ENCODE measurements around the gene ALKBH2.

ALKBH2 gene

DNA sequence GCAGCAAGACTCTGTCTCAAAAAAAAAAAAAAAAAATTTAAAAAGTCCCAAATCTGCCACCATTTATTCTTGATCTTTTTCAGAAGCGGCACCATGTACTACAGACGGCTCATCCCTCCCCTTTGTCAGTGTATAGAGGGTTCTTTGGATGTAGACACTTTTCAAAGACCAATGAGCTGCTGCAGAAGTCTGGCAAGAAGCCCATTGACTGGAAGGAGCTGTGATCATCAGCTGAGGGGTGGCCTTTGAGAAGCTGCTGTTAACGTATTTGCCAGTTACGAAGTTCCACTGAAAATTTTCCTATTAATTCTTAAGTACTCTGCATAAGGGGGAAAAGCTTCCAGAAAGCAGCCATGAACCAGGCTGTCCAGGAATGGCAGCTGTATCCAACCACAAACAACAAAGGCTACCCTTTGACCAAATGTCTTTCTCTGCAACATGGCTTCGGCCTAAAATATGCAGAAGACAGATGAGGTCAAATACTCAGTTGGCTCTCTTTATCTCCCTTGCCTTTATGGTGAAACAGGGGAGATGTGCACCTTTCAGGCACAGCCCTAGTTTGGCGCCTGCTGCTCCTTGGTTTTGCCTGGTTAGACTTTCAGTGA is 16.6 kb upstream of the ALKBH2 start:
- no peak overlapping the region for H3K27ac ChIP-seq
- H3K4me2 ChIP-seq = no peak overlapping the region
- no peaks in the 10 kb centered on the region for H3K27me3 ChIP-seq
- H3K4me1 ChIP-seq = peaks cover 0 to 12% (median 11%) of the 10 kb centered on the region in 10 experiments; a peak in 14 of 20 replicates
- H3K4me3 ChIP-seq = no peak overlapping the region
- peaks cover 0 to 15% (median 7%) of the 10 kb centered on the region in 11 experiments; a peak in 6 of 22 replicates for H4K20me1 ChIP-seq
- H3K9me3 ChIP-seq (replicated peaks in 1 of 11) = no peaks in the 10 kb centered on the region
- TF ChIP-seq Cebpa-rat (IDR thresholded peaks at IDR 0.05) = no peak; a peak in 1 of 22 replicates
- H3K9ac ChIP-seq = no peak overlapping the region
- H3K36me3 ChIP-seq = peaks cover 26 to 66% (median 54%) of the 10 kb centered on the region in 11 experiments

GRCh38 chr12:109105176-109105575 is 11.9 kb upstream of the ALKBH2 start:
- Histone ChIP-seq H3K27me3 (no peaks in the 10 kb centered on the region), H3K9ac (no peak overlapping the region), H4K20me1 (peaks cover 0 to 34% (median 10%) of the 10 kb centered on the region in 11 experiments; a peak in 8 of 22 replicates), H3K27ac (no peak overlapping the region), H3K36me3 (peaks cover 52 to 100% (median 96%) of the 10 kb centered on the region in 11 experiments), H3K4me2 (no peak overlapping the region), H3K4me1 (peaks cover 0 to under 1% (median under 1%) of the 10 kb centered on the region in 10 experiments; a peak in 3 of 20 replicates), H3K9me3 (replicated peaks in 1 of 11) (no peaks in the 10 kb centered on the region), H3K4me3 (no peak overlapping the region)
- TF ChIP-seq Cebpa-rat (IDR thresholded peaks at IDR 0.05) = no peak

GRCh38 chr12:109102491-109102890 is 9.2 kb upstream of the ALKBH2 start:
- no peak overlapping the region for H3K27ac ChIP-seq
- no peaks in the 10 kb centered on the region for H3K27me3 ChIP-seq
- peaks cover 39 to 90% (median 79%) of the 10 kb centered on the region in 11 experiments for H3K36me3 ChIP-seq
- H3K9ac ChIP-seq = no peak overlapping the region
- H4K20me1 ChIP-seq = peaks cover 0 to 34% (median 14%) of the 10 kb centered on the region in 11 experiments; a peak in 9 of 22 replicates
- H3K4me2 ChIP-seq = no peak overlapping the region
- H3K9me3 ChIP-seq (replicated peaks in 1 of 11) = no peaks in the 10 kb centered on the region
- no peak overlapping the region for H3K4me3 ChIP-seq
- peaks cover 14 to 20% (median 17%) of the 10 kb centered on the region in 10 experiments; a peak in 19 of 20 replicates for H3K4me1 ChIP-seq
- TF ChIP-seq Cebpa-rat (IDR thresholded peaks at IDR 0.05) = no peak

DNA sequence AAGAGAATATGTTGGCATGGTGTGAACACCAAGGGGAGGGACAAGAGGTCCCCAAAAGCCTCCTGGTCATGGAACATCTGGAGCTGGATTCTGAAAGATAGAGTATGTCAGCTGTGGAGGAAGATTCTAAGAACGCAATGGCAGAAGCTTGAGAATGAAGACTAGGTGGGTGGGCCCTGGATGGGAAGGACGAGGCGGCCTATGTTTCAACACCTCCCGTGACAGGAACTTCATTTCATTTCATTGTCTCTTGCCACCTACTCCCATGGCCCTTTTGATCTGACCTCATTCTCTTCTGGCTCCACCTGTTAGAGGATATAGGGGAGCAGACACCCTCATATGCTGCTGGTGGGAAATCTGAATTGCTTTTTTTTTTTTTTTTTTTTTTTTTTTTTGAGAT is 7.5 kb upstream of the ALKBH2 start:
- peaks cover 15 to 32% (median 26%) of the 10 kb centered on the region in 10 experiments; a peak in 19 of 20 replicates for H3K4me1 ChIP-seq
- no peak overlapping the region for H3K4me2 ChIP-seq
- H3K9me3 ChIP-seq (replicated peaks in 1 of 11) = no peaks in the 10 kb centered on the region
- peaks cover 0 to 28% (median 9%) of the 10 kb centered on the region in 11 experiments; a peak in 9 of 22 replicates for H4K20me1 ChIP-seq
- no peak overlapping the region for H3K27ac ChIP-seq
- no peak overlapping the region for H3K9ac ChIP-seq
- peaks cover 28 to 72% (median 63%) of the 10 kb centered on the region in 11 experiments for H3K36me3 ChIP-seq
- no peak overlapping the region for H3K4me3 ChIP-seq
- TF ChIP-seq Cebpa-rat (IDR thresholded peaks at IDR 0.05) = no peak
- no peaks in the 10 kb centered on the region for H3K27me3 ChIP-seq

- peak overlapping the region; percentile 70 to 89 (median 86); a peak in 16 of 22 replicates for H3K9ac ChIP-seq
- H3K36me3 ChIP-seq = peaks cover 16 to 60% (median 51%) of the 10 kb centered on the region in 11 experiments
- no peaks in the 10 kb centered on the region for H3K9me3 ChIP-seq (replicated peaks in 1 of 11)
- TF ChIP-seq Cebpa-rat (IDR thresholded peaks at IDR 0.05) = no peak
- no peaks in the 10 kb centered on the region for H3K27me3 ChIP-seq
- H3K4me3 ChIP-seq = peak overlapping the region; percentile 81 to 96 (median 86); a peak in 14 of 20 replicates
- H4K20me1 ChIP-seq = peaks cover 0 to 19% (median 5%) of the 10 kb centered on the region in 11 experiments; a peak in 8 of 22 replicates
- peaks cover 15 to 32% (median 26%) of the 10 kb centered on the region in 10 experiments; a peak in 19 of 20 replicates for H3K4me1 ChIP-seq
- H3K27ac ChIP-seq = no peak overlapping the region
- peak overlapping the region; percentile 91 to 98 (median 95) for H3K4me2 ChIP-seq
These were observed 6.3 kb upstream of the ALKBH2 start for GRCh38 chr12:109099431-109100020.

- no peak for TF ChIP-seq Cebpa-rat (IDR thresholded peaks at IDR 0.05)
- Histone ChIP-seq H3K36me3 (peaks cover 7 to 51% (median 42%) of the 10 kb centered on the region in 11 experiments), H3K27ac (peak overlapping the region; percentile 26 to 88 (median 80); a peak in 21 of 22 replicates)
These were observed 5.4 kb upstream of the ALKBH2 start for GRCh38 chr12:109098651-109099050.

GRCh38 chr12:109098183-109098604 is 4.9 kb upstream of the ALKBH2 start:
- Histone ChIP-seq H3K4me2 (peak overlapping the region; percentile 91 to 98 (median 95)), H3K9ac (peak overlapping the region; percentile 70 to 89 (median 86)), H3K27ac (peak overlapping the region; percentile 26 to 88 (median 80); a peak in 21 of 22 replicates), H4K20me1 (peaks cover 0 to 17% (median 5%) of the 10 kb centered on the region in 11 experiments; a peak in 8 of 22 replicates), H3K36me3 (peaks cover 6 to 47% (median 38%) of the 10 kb centered on the region in 11 experiments), H3K27me3 (no peaks in the 10 kb centered on the region), H3K4me1 (peaks cover 19 to 40% (median 30%) of the 10 kb centered on the region in 10 experiments; a peak in 19 of 20 replicates), H3K9me3 (replicated peaks in 1 of 11) (no peaks in the 10 kb centered on the region), H3K4me3 (peak overlapping the region; percentile 81 to 96 (median 86))
- no peak for TF ChIP-seq Cebpa-rat (IDR thresholded peaks at IDR 0.05)

More at GRCh38 chr12:109098651-109099050, 5.4 kb upstream of the ALKBH2 start:
- H4K20me1 ChIP-seq = peaks cover 0 to 19% (median 5%) of the 10 kb centered on the region in 11 experiments; a peak in 8 of 22 replicates
- no peaks in the 10 kb centered on the region for H3K9me3 ChIP-seq (replicated peaks in 1 of 11)
- H3K4me1 ChIP-seq = peaks cover 19 to 36% (median 28%) of the 10 kb centered on the region in 10 experiments; a peak in 19 of 20 replicates
- peak overlapping the region; percentile 91 to 98 (median 95) for H3K4me2 ChIP-seq
- peak overlapping the region; percentile 81 to 96 (median 86) for H3K4me3 ChIP-seq
- H3K27me3 ChIP-seq = no peaks in the 10 kb centered on the region
- peak overlapping the region; percentile 70 to 89 (median 86) for H3K9ac ChIP-seq

GRCh38 chr12:109097435-109098182 is 4.3 kb upstream of the ALKBH2 start, which contains the start of gene UNG:
TSS of gene UNG (plus strand) at chr12:109097597. CDS start at chr12:109097680, 83 bp downstream.
- H3K9ac ChIP-seq = peak within 1 kb of the TSS; percentile 70 to 89 (median 86)
- H3K4me1 ChIP-seq = peaks cover 25 to 46% (median 36%) of the 10 kb centered on the region in 10 experiments
- H3K9me3 ChIP-seq (replicated peaks in 1 of 11) = no peaks in the 10 kb centered on the region
- peaks cover 6 to 41% (median 32%) of the 10 kb centered on the region in 11 experiments for H3K36me3 ChIP-seq
- no peaks in the 10 kb centered on the region for H3K27me3 ChIP-seq
- H3K4me2 ChIP-seq = peak within 1 kb of the TSS; percentile 91 to 99 (median 96)
- H3K4me3 ChIP-seq = peak within 1 kb of the TSS; percentile 81 to 96 (median 86)
- H3K27ac ChIP-seq = peak within 1 kb of the TSS; percentile 26 to 89 (median 84); a peak in 21 of 22 replicates
- H4K20me1 ChIP-seq = peaks cover 0 to 17% (median 5%) of the 10 kb centered on the region in 11 experiments; a peak in 7 of 22 replicates
- no peak for TF ChIP-seq Cebpa-rat (IDR thresholded peaks at IDR 0.05)

All from BLaER1 treated with 17β-estradiol and CSF1 and Interleukin-3, amounts not matched to agents 10 nM and 100 nM (cell line).